Measurements from ENCODE around the gene ADAMTS17. TPM values are rescaled to one million over a fixed set of nuclear protein-coding genes. Genes with fewer than 3 reads are reported as not detected.

The ADAMTS17 gene
- total RNA-seq, 1 experiment from 2014 or later, result 4.2 TPM

DNA sequence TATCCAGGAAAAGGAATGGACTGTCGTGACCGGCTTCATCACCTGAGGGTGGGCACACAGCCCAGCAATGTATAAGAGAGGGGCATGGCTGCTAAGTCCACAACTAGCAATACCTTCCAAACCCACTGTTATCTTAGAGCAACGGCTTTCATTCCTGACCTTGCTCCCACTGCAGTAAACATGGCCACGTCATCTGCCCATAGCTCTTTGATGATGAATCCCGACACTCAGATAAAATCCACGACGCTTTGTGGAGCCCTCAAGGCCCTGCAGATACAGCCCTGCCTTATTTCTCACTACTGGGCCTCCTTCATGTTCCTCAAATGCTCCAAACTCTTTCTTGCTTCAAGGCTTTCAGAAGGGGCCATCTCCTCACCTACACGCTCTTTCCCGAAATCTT is 114.0 kb downstream of the ADAMTS17 start:
- ATAC-seq (no peak), DNase-seq (ENCODE audit: low read depth, low spot score) (no peak)
- Histone ChIP-seq H3K27me3 (ENCODE audit: insufficient read depth, low read length) (no peaks in the 10 kb centered on the region), H3K4me3 (replicated peaks in 1 of 2; ENCODE audit: low read depth in 1 of 2, low read length in 2 of 2) (no peak overlapping the region), H3K79me2 (ENCODE audit: insufficient read depth, low read length) (no peaks in the 10 kb centered on the region), H3K9me2 (ENCODE audit: insufficient read depth) (no peaks in the 10 kb centered on the region), H3K4me2 (ENCODE audit: low read length) (no peak overlapping the region), H4K20me1 (ENCODE audit: insufficient read depth) (no peaks in the 10 kb centered on the region), H3K27ac (ENCODE audit: low read depth, low read length) (no peak overlapping the region), H2AFZ (ENCODE audit: low read depth, low read length, poor library complexity, severe bottlenecking) (no peak overlapping the region), H3K9ac (ENCODE audit: low read length) (no peak overlapping the region), H3K36me3 (ENCODE audit: control insufficient read depth in 1 of 2, insufficient read depth in 2 of 2, low read length in 2 of 2) (no peaks in the 10 kb centered on the region), H3K4me1 (ENCODE audit: control insufficient read depth in 1 of 2, insufficient read depth in 2 of 2, low read length in 2 of 2) (no peaks in the 10 kb centered on the region), H3K9me3 (ENCODE audit: control insufficient read depth in 1 of 2, insufficient read depth in 1 of 2, low read depth in 1 of 2, low read length in 2 of 2) (no peaks in the 10 kb centered on the region)
- no TSS peak for BruUV-seq (replicated peaks)
- RAD21 ChIA-PET (ENCODE audit: low non-redundant PET in 1 of 2, low total read pairs in 2 of 2, uncharacterized antibody in 2 of 2, unreplicated experiment in 2 of 2), result no interaction called here
- TF ChIP-seq ELF1 (IDR thresholded peaks at IDR 0.05; ENCODE audit: borderline replicate concordance, low read depth) (no peak), ZFX (IDR thresholded peaks at IDR 0.05) (no peak), FOSL1 (IDR thresholded peaks at IDR 0.05; ENCODE audit: low read depth) (no peak), YY1 (IDR thresholded peaks at IDR 0.05; ENCODE audit: extremely low read depth, insufficient replicate concordance, low read depth, low read length) (no peak), EZH2phosphoT487 (IDR thresholded peaks at IDR 0.05; ENCODE audit: borderline replicate concordance) (no peak), TCF7L2 (IDR thresholded peaks at IDR 0.05; ENCODE audit: borderline replicate concordance, extremely low read depth, insufficient read depth, insufficient read length) (no peak), POLR2AphosphoS5 (IDR thresholded peaks at IDR 0.05; ENCODE audit: low read depth, low read length) (no peak), SIN3A (IDR thresholded peaks at IDR 0.05; ENCODE audit: low read depth) (no peak), CEBPB (IDR thresholded peaks at IDR 0.05; ENCODE audit: low read depth) (no peak), ZNF274 (IDR thresholded peaks at IDR 0.05; ENCODE audit: low read depth, low read length) (no peak), RAD21 (IDR thresholded peaks at IDR 0.05; ENCODE audit: low read depth) (no peak), EZH2 (IDR thresholded peaks at IDR 0.05) (no peak)
- TF ChIP-seq, protein P1, sequence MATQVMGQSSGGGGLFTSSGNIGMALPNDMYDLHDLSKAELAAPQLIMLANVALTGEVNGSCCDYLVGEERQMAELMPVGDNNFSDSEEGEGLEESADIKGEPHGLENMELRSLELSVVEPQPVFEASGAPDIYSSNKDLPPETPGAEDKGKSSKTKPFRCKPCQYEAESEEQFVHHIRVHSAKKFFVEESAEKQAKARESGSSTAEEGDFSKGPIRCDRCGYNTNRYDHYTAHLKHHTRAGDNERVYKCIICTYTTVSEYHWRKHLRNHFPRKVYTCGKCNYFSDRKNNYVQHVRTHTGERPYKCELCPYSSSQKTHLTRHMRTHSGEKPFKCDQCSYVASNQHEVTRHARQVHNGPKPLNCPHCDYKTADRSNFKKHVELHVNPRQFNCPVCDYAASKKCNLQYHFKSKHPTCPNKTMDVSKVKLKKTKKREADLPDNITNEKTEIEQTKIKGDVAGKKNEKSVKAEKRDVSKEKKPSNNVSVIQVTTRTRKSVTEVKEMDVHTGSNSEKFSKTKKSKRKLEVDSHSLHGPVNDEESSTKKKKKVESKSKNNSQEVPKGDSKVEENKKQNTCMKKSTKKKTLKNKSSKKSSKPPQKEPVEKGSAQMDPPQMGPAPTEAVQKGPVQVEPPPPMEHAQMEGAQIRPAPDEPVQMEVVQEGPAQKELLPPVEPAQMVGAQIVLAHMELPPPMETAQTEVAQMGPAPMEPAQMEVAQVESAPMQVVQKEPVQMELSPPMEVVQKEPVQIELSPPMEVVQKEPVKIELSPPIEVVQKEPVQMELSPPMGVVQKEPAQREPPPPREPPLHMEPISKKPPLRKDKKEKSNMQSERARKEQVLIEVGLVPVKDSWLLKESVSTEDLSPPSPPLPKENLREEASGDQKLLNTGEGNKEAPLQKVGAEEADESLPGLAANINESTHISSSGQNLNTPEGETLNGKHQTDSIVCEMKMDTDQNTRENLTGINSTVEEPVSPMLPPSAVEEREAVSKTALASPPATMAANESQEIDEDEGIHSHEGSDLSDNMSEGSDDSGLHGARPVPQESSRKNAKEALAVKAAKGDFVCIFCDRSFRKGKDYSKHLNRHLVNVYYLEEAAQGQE (IDR thresholded peaks at IDR 0.05; ENCODE audit: low read depth), result no peak
- TF ChIP-seq, protein P2, sequence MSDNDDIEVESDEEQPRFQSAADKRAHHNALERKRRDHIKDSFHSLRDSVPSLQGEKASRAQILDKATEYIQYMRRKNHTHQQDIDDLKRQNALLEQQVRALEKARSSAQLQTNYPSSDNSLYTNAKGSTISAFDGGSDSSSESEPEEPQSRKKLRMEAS (IDR thresholded peaks at IDR 0.05), result no peak
- TF ChIP-seq, protein P3, sequence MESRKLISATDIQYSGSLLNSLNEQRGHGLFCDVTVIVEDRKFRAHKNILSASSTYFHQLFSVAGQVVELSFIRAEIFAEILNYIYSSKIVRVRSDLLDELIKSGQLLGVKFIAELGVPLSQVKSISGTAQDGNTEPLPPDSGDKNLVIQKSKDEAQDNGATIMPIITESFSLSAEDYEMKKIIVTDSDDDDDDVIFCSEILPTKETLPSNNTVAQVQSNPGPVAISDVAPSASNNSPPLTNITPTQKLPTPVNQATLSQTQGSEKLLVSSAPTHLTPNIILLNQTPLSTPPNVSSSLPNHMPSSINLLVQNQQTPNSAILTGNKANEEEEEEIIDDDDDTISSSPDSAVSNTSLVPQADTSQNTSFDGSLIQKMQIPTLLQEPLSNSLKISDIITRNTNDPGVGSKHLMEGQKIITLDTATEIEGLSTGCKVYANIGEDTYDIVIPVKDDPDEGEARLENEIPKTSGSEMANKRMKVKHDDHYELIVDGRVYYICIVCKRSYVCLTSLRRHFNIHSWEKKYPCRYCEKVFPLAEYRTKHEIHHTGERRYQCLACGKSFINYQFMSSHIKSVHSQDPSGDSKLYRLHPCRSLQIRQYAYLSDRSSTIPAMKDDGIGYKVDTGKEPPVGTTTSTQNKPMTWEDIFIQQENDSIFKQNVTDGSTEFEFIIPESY (IDR thresholded peaks at IDR 0.05; ENCODE audit: extremely low read depth, insufficient replicate concordance, low read length), result no peak
- POLR2A ChIA-PET, result no interaction called here
- intact Hi-C loops (cut with micrococcal nuclease), result no loop called here
- CTCF ChIA-PET, result no interaction called here

All from HCT116 (cell line).